ENCODE measurements around the gene MNDA. TPM values are rescaled to one million over a fixed set of nuclear protein-coding genes. Genes with fewer than 3 reads are reported as not detected.

The MNDA gene
- total and polyA plus RNA-seq, 2 of the 8 experiments (the other 6 are each of a cell fraction or from before 2014, with no cell fraction given), result not detected

- DNase-seq (ENCODE audit: low read depth in 1 of 2, low spot score in 2 of 2) (no peak), FAIRE-seq (no peak)
- H3K4me1 ChIP-seq (replicated peaks in 1 of 4; ENCODE audit: control insufficient read depth in 3 of 4, insufficient read depth in 4 of 4, low read length in 3 of 4), result no peaks in the 10 kb centered on the region
- no peaks in the 10 kb centered on the region for H3K27me3 ChIP-seq (replicated peaks in 1 of 4; ENCODE audit: control insufficient read depth in 3 of 4, extremely low read depth in 1 of 4, insufficient read depth in 3 of 4, low read length in 3 of 4)
- H2BK20ac ChIP-seq (ENCODE audit: low read length), result no peak overlapping the region
- H4K8ac ChIP-seq (ENCODE audit: extremely low read depth, insufficient read depth, low read length), result no peak overlapping the region
- no peak overlapping the region for H3K4ac ChIP-seq (replicated peaks; ENCODE audit: insufficient read length, low read depth, low read length)
- no peaks in the 10 kb centered on the region for H3K9me3 ChIP-seq (ENCODE audit: insufficient read depth in 2 of 2, low read depth in 1 of 2, low read length in 1 of 2)
- no peaks in the 10 kb centered on the region for H4K20me1 ChIP-seq (replicated peaks in 1 of 2; ENCODE audit: control insufficient read depth in 1 of 2, insufficient read depth in 2 of 2, low read length in 2 of 2)
- peak overlapping the region; percentile 36; the same call in 1 of the 2 replicates for H2AFZ ChIP-seq (ENCODE audit: low read length)
- no peak overlapping the region for H3K4me2 ChIP-seq (ENCODE audit: insufficient read depth in 1 of 2, low read depth in 2 of 2, low read length in 2 of 2)
- no peak overlapping the region for H4K91ac ChIP-seq (replicated peaks; ENCODE audit: insufficient read length, low read length)
- no peak overlapping the region for H3K14ac ChIP-seq (ENCODE audit: insufficient read length)
- H3K27ac ChIP-seq (ENCODE audit: low read depth, low read length), result no peak overlapping the region
- H2BK5ac ChIP-seq (ENCODE audit: low read depth, low read length), result no peak overlapping the region
- H3K79me1 ChIP-seq (ENCODE audit: low read depth, low read length), result no peaks in the 10 kb centered on the region
- H4K5ac ChIP-seq (ENCODE audit: insufficient read length, low read depth, low read length), result no peak overlapping the region
- H3K56ac ChIP-seq (replicated peaks; ENCODE audit: insufficient read length, low read depth, low read length), result no peak overlapping the region
- 100% methylated on average over 1 of the region's 1 CpG; no CpG with 5 or more reads in 1 of the 2 experiments for WGBS, 2 experiments (ENCODE audit: extremely low coverage in 1 of 2, insufficient coverage in 1 of 2, insufficient read length in 1 of 2, insufficient replicate concordance in 2 of 2, low coverage in 1 of 2, low lambda C conversion rate in 2 of 2, missing lambda C conversion rate in 1 of 2)
- no peak overlapping the region for H3K23ac ChIP-seq (ENCODE audit: insufficient read length)
- H3K79me2 ChIP-seq (ENCODE audit: control insufficient read depth in 1 of 2, insufficient read depth in 2 of 2, low read length in 2 of 2), result no peaks in the 10 kb centered on the region
- TF ChIP-seq MAFK (IDR thresholded peaks at IDR 0.05; ENCODE audit: low read depth, low read length) (no peak), TAF1 (IDR thresholded peaks at IDR 0.05; ENCODE audit: low read depth, low read length) (no peak), JUN (IDR thresholded peaks at IDR 0.05; ENCODE audit: low read depth, low read length) (no peak), CREB1 (IDR thresholded peaks at IDR 0.05) (no peak), CHD2 (IDR thresholded peaks at IDR 0.05; ENCODE audit: low read length) (no peak)
- no peaks in the 10 kb centered on the region for H3K36me3 ChIP-seq (ENCODE audit: control insufficient read depth in 2 of 4, insufficient read depth in 4 of 4, low read length in 3 of 4)
- no peak overlapping the region for H3K18ac ChIP-seq (ENCODE audit: extremely low read depth, low read length)
- CTCF ChIA-PET (ENCODE audit: partially characterized antibody), result no interaction called here
- H3K4me3 ChIP-seq (ENCODE audit: extremely low read depth in 1 of 4, insufficient read depth in 2 of 4, low read depth in 3 of 4, low read length in 4 of 4), result no peak overlapping the region
- H2AK5ac ChIP-seq (ENCODE audit: low read depth, low read length), result no peak overlapping the region
- no peaks in the 10 kb centered on the region for H3K23me2 ChIP-seq (ENCODE audit: low read depth, low read length)
- no peak overlapping the region for H3K9ac ChIP-seq (replicated peaks in 1 of 4; ENCODE audit: extremely low read depth in 1 of 4, low read depth in 3 of 4, low read length in 3 of 4)
- H2BK120ac ChIP-seq (replicated peaks; ENCODE audit: low read depth, low read length), result no peak overlapping the region
- no peak overlapping the region for H2BK15ac ChIP-seq (ENCODE audit: low read length)
- H2BK12ac ChIP-seq (ENCODE audit: low read depth, low read length), result no peak overlapping the region
- POLR2A ChIA-PET (ENCODE audit: partially characterized antibody), result no interaction called here
Observed at GRCh38 chr1:158818560-158818959, 12.6 kb upstream of the MNDA start.
